Heart right ventricle (tissue), 16 donors: ENCODE measurements around the gene FGD1. TPM values are rescaled to one million over a fixed set of nuclear protein-coding genes. Genes with fewer than 3 reads are reported as not detected.
"Not testable (repeated sequence)": the region's sequence is repeated elsewhere in the genome, so short reads cannot be mapped to it uniquely, and the experiment has no call there.

Experiments used
- ATAC-seq, 8 donors: fragments of 200-7000 bp; cut with Tn5 transposase; one replicate each; pipeline ENCODE4 v1.9.1; 2020; ENCODE audit warnings: mild to moderate bottlenecking in 8 of 8, moderate library complexity in 8 of 8, moderate number of reproducible peaks in 1 of 8
- DNase-seq, 2 donors: peaks; one replicate each; pipeline ENCODE4 v3.0.0-alpha.2; 2020
- H3K27ac ChIP-seq, 10 donors: fragments of 200-600 bp; sonication (generic) in 2 of 10; one replicate each; pipeline versions ENCODE4 v1.5.0 to v1.8.0; 2020 to 2022; ENCODE audit warnings: mild to moderate bottlenecking in 3 of 10
- H3K27me3 ChIP-seq, 7 donors: fragments of 200-600 bp; one replicate each; pipeline ENCODE4 v1.8.0; 2021 to 2022; ENCODE audit warnings: mild to moderate bottlenecking in 2 of 7
- H3K36me3 ChIP-seq, 9 donors: fragments of 200-600 bp; sonication (generic) in 1 of 9; one replicate each; pipeline versions ENCODE4 v1.5.0 to v1.8.0; 2020 to 2022; ENCODE audit warnings: mild to moderate bottlenecking in 2 of 9
- H3K4me1 ChIP-seq, 9 donors: fragments of 200-600 bp; sonication (generic) in 1 of 9; one replicate each; pipeline versions ENCODE4 v1.5.0 to v1.8.0; 2020 to 2022; ENCODE audit warnings: mild to moderate bottlenecking in 4 of 9
- H3K4me3 ChIP-seq, 10 donors: fragments of 200-600 bp; sonication (generic) in 2 of 10; one replicate each; pipeline versions ENCODE4 v1.5.0 to v1.8.0; 2020 to 2022; ENCODE audit warnings: mild to moderate bottlenecking in 7 of 10, moderate library complexity in 2 of 10
- H3K9me3 ChIP-seq, 11 donors: fragments of 200-600 bp in 10 of 11; sonication (generic) in 2 of 11; one replicate each; pipeline versions ENCODE4 v1.5.0 to v1.8.0; 2013 to 2022; ENCODE audit warnings: mild to moderate bottlenecking in 2 of 11, control low read depth in 1 of 11, moderate library complexity in 1 of 11
- CTCF ChIP-seq, 9 donors: fragments of 200-600 bp; sonication (generic) in 2 of 9; IDR thresholded peaks; one replicate each; pipeline versions ENCODE4 v1.5.0 to v1.8.0; 2021 to 2022; ENCODE audit warnings: antibody characterized with exemption in 9 of 9, mild to moderate bottlenecking in 5 of 9, moderate library complexity in 1 of 9
- WGBS, 2 donors: extraction: QIAGEN DNeasy Blood & Tissue Kit; methylation state at CpG; one replicate each; pipeline ENCODE4 v1.1.7; 2013; ENCODE audit warnings: inconsistent platforms in 1 of 2; 5-methylcytosine and 5-hydroxymethylcytosine counted together
- intact Hi-C, 10 donors: fragments of 100-400 bp; cut with DNase I; formaldehyde crosslinking; loops; one replicate each; pipeline versions ENCODE4 v1.11.1 to v1.14.2; 2022
- long read RNA-seq, 3 donors: library from polyadenylated mRNA; unstranded; transcript quantifications; one replicate each; pipeline ENCODE4 v2.0.0, GENCODE V29; 2020 to 2021
- polyA plus RNA-seq, 2 donors: library from polyadenylated mRNA; stranded (reverse); fragments of 200-250 nt; gene quantifications; one replicate each; pipeline ENCODE4 v1.2.3, GENCODE V29; 2013
- total RNA-seq, 10 donors: library from RNA; stranded (reverse); fragmentation: NEBNext Ultra II Directional in 3 of 10; extraction: Animal tissue kit (Norgen Biotek cat#: 25700) in 3 of 10; gene quantifications; one replicate each; pipeline versions ENCODE4 v1.2.1 to v1.2.4, GENCODE V29; 2021 to 2023
- donor health status: Arrhythmogenic right ventricular cardiomyopathy.
- donor health status: ischemic (EF 13 %, LVEDD 7.1; RV severe dilation, severe dysfunction).
- donor health status: healthy with polysubstance abuse.
- donor health status: DM: no; HTN: yes; CAD: no.
- donor health status: DM: no; HTN: no; CAD: no.
- donor health status: ischemic (EF 25% LVEDD 6.9; RV normal size, moderate dysfunction).
- donor health status: ischemic (EF 25% LVEDD 5.7; RV mildly dilated, moderate dysfunction).
- donor health status: healthy.
- donor health status: DM: yes; HTN: yes; CAD: no.
- donor health status: Ischemic cardiomyopathy.
- donor health status: ischemic (EF 35%, LVEDD 5.7; RV mildly dilated, moderate dysfunction).
- donor health status: nonischemic (EF 11% LVEDD 7.7; RV severe dilation, severe dysfunction).
- donor health status: DM: yes; HTN: yes; CAD: no.
- donor health status: PGD.
- donor health status: ischemic (EF 29% LVEDD 5.4; RV normal size, mild dysfunction).
- donor health status: nonischemic (EF 23%, LVEDD 6.1; RV moderate dilation, normal function).

Gene FGD1
- 1 to 10 TPM; 4.4 to 6.6 (median 5.3) TPM for total RNA-seq
- 1 to 10 TPM; 2.8 to 4.3 TPM for polyA plus RNA-seq
- long read RNA-seq, donor 1, partial matches to known transcripts: 3 of 4 reads
- long read RNA-seq, donor 1, other reads (novel, unspliced or antisense): 1 of 4 reads
- long read RNA-seq, donor 2, full-length matches to known transcripts: 1 of 13 reads
- long read RNA-seq, donor 2, partial matches to known transcripts: 11 of 13 reads
- long read RNA-seq, donor 2, other reads (novel, unspliced or antisense): 1 of 13 reads
- long read RNA-seq, donor 3, full-length matches to known transcripts: 1 of 12 reads
- long read RNA-seq, donor 3, partial matches to known transcripts: 8 of 12 reads
- long read RNA-seq, donor 3, other reads (novel, unspliced or antisense): 3 of 12 reads

GRCh38 chrX:54495814-54496516 lies at the start of gene FGD1:
TSS of gene FGD1 (minus strand) at chrX:54496234. CDS start at chrX:54495432, 802 bp downstream.
- intact Hi-C loops: loop anchor here in 1 of 10 donors (10.0 kb wide), 1 partner anchor 51 kb away; the partner anchor contains the start of gene TSR2
- no peaks in the 10 kb centered on the region for H3K9me3 ChIP-seq
- ATAC-seq: peak; percentile 85 to 96 (median 93)
- peaks cover 0 to 15% (median 0%) of the 10 kb centered on the region in 9 donors for H3K4me1 ChIP-seq
- H3K36me3 ChIP-seq: no peaks in the 10 kb centered on the region
- peak within 1 kb of the TSS in 9 of 10 donors; percentile 52 to 78 (median 71) for H3K27ac ChIP-seq
- TF ChIP-seq CTCF (IDR thresholded peaks at IDR 0.05): no peak
- 0% methylated on average over 9 to 36 of the region's 51 CpGs for WGBS, 2 donors
- DNase-seq: peak; percentile 70 to 79
- H3K4me3 ChIP-seq: peak within 1 kb of the TSS; percentile 41 to 76 (median 66)
- peaks cover 0 to 50% (median 0%) of the 10 kb centered on the region in 7 donors for H3K27me3 ChIP-seq

GRCh38 chrX:54542239-54542638 lies 46.2 kb upstream of the FGD1 start:
- H3K36me3 ChIP-seq: peaks cover 0 to 100% (median 15%) of the 10 kb centered on the region in 9 donors
- ATAC-seq, intact Hi-C loops, H3K4me3 ChIP-seq, H3K9me3 ChIP-seq, H3K27me3 ChIP-seq, H3K27ac ChIP-seq, DNase-seq, H3K4me1 ChIP-seq: not testable (repeated sequence)
- 100% methylated on average over 2 of the region's 4 CpGs for WGBS, 2 donors

- DNase-seq: peak in 1 of 2 donors; percentile 19
- peak overlapping the region in 6 of 10 donors; percentile 35 to 78 (median 74) for H3K27ac ChIP-seq
- intact Hi-C loops: no loop called here
- H3K4me1 ChIP-seq: peaks cover 0 to 6% (median 0%) of the 10 kb centered on the region in 9 donors
- peaks cover 0 to 86% (median 8%) of the 10 kb centered on the region in 9 donors for H3K36me3 ChIP-seq
- no peaks in the 10 kb centered on the region for H3K9me3 ChIP-seq
- peak; percentile 63 to 99 (median 92) for ATAC-seq
- no peaks in the 10 kb centered on the region for H3K27me3 ChIP-seq
- peak in 3 of 9 donors; percentile 21 to 28 (median 22) for TF ChIP-seq CTCF (IDR thresholded peaks at IDR 0.05)
- no peak overlapping the region for H3K4me3 ChIP-seq
- 28 to 53% methylated on average over 4 of the region's 4 CpGs for WGBS, 2 donors
These were observed 44.3 kb upstream of the FGD1 start for GRCh38 chrX:54540289-54540688.

- ATAC-seq (no peak), DNase-seq (no peak)
- H3K27me3 ChIP-seq: no peaks in the 10 kb centered on the region
- peaks cover 0 to 45% (median 0%) of the 10 kb centered on the region in 9 donors for H3K36me3 ChIP-seq
- no peak for TF ChIP-seq CTCF (IDR thresholded peaks at IDR 0.05)
- 71 to 79% methylated on average over 4 of the region's 4 CpGs for WGBS, 2 donors
- H3K4me1 ChIP-seq: peaks cover 0 to 23% (median 7%) of the 10 kb centered on the region in 9 donors
- H3K4me3 ChIP-seq: no peak overlapping the region
- intact Hi-C loops: loop anchor here in 2 of 10 donors (5.0 to 10.0 kb wide), 3 partner anchors 52 to 492 kb away; partner anchors contain the start of gene PHF8 (in 1 of the 2)
- H3K27ac ChIP-seq: no peak overlapping the region
- H3K9me3 ChIP-seq: peaks cover 0 to 3% (median 0%) of the 10 kb centered on the region in 11 donors
These were observed 38.2 kb upstream of the FGD1 start for GRCh38 chrX:54534271-54534670.
